WERI-Rb-1 (cell line): ENCODE data around the gene NHSL1.

ENCODE experiments used
- DNase-seq: peaks from one replicate; pipeline ENCODE4 v3.0.0-alpha.2; 2020
- H3K27ac ChIP-seq: fragments of 250-450 bp; sonication (Bioruptor Pico); 2 replicates; pipeline ENCODE4 v1.5.1; 2020; ENCODE audit warnings: mild to moderate bottlenecking, moderate library complexity
- H3K27me3 ChIP-seq: fragments of 250-450 bp; sonication (Bioruptor Pico); 2 replicates; pipeline ENCODE4 v1.5.1; 2021; ENCODE audit warnings: mild to moderate bottlenecking, low read depth, moderate library complexity; ENCODE audit not compliant: insufficient read depth, severe bottlenecking
- H3K36me3 ChIP-seq: fragments of 250-450 bp; sonication (Bioruptor Pico); 2 replicates; pipeline ENCODE4 v1.5.1; 2020; ENCODE audit warnings: mild to moderate bottlenecking, moderate library complexity
- H3K4me3 ChIP-seq: 2 replicates; pipeline ENCODE4 v1.5.1; 2011; ENCODE audit warnings: low read depth, mild to moderate bottlenecking, control low read depth, low read length
- H3K9me3 ChIP-seq: fragments of 250-450 bp; sonication (Bioruptor Pico); 2 replicates; pipeline ENCODE4 v1.5.1; 2021; ENCODE audit warnings: mild to moderate bottlenecking, moderate library complexity; ENCODE audit not compliant: severe bottlenecking
- TF ChIP-seq, protein P1 (sequence below): IDR thresholded peaks from 2 replicates; pipeline ENCODE4 v1.5.1; 2011; ENCODE audit warnings: low read depth, mild to moderate bottlenecking, control low read depth, inconsistent platforms, low read length

NHSL1 gene

DNA sequence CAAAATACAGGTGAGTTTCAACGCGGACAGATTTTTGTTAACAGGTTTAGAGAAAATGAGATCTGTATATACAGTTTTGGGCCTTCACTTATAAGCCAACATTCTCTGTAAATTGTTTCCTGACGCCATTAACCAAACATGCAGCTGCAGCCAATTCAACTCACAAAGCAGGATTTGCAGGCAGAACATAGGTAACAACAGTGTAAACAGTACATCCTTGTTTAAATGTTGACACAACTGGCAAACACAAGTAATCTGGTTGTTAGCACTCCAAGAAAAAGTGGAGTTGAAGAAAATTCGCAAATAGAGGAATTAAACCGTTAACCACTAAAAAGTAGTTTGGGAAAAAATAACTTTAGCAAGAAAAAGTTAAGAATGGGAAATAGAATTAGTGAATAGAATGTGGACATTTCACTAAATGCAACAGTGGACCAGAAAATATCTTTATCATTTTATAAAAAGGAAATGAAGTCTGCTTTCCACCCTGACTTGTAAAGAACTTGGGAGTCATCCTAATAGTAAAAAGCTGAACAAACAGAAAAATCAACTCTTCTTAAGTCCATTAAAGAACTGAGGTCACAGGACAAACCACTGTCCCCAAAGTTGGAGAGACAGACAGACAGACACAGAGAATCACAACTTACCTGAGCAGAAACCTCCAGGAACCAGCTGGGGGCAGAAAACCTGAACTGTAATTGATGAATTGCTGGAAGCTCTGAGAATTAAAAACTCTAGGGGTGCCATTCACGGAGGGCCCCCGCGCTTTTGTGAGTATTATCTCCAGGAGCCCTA, 111.5 kb downstream of the NHSL1 start:
- no peak overlapping the region for H3K4me3 ChIP-seq
- H3K27me3 ChIP-seq: no peaks in the 10 kb centered on the region
- no peak overlapping the region for H3K27ac ChIP-seq
- TF ChIP-seq, protein P1, sequence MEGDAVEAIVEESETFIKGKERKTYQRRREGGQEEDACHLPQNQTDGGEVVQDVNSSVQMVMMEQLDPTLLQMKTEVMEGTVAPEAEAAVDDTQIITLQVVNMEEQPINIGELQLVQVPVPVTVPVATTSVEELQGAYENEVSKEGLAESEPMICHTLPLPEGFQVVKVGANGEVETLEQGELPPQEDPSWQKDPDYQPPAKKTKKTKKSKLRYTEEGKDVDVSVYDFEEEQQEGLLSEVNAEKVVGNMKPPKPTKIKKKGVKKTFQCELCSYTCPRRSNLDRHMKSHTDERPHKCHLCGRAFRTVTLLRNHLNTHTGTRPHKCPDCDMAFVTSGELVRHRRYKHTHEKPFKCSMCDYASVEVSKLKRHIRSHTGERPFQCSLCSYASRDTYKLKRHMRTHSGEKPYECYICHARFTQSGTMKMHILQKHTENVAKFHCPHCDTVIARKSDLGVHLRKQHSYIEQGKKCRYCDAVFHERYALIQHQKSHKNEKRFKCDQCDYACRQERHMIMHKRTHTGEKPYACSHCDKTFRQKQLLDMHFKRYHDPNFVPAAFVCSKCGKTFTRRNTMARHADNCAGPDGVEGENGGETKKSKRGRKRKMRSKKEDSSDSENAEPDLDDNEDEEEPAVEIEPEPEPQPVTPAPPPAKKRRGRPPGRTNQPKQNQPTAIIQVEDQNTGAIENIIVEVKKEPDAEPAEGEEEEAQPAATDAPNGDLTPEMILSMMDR: no peak
- DNase-seq: no peak
- H3K9me3 ChIP-seq: no peaks in the 10 kb centered on the region
- no peaks in the 10 kb centered on the region for H3K36me3 ChIP-seq

DNA sequence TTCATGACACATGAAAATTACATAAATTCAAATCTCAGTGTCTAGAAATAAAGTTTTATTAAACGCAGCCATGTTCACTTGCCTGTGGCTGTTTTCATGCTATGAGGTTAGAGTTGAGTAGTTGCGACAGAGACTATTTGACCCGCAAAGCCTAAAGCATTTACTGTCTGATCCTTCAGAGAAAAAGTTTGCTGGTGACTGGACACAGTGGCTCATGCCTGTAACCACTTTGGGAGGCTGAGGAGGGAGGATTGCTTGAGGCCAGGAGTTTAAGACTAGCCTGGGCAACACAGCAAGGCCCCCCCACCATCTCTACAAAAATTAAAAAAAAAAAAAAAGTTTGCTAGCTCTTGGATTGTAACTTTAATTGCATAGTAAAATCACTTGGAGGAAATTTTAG, 112.4 kb downstream of the NHSL1 start:
- TF ChIP-seq, protein P1: no peak
- Histone ChIP-seq H3K9me3 (no peaks in the 10 kb centered on the region), H3K36me3 (no peaks in the 10 kb centered on the region), H3K4me3 (no peak overlapping the region), H3K27ac (no peak overlapping the region), H3K27me3 (no peaks in the 10 kb centered on the region)
- DNase-seq: no peak

DNA sequence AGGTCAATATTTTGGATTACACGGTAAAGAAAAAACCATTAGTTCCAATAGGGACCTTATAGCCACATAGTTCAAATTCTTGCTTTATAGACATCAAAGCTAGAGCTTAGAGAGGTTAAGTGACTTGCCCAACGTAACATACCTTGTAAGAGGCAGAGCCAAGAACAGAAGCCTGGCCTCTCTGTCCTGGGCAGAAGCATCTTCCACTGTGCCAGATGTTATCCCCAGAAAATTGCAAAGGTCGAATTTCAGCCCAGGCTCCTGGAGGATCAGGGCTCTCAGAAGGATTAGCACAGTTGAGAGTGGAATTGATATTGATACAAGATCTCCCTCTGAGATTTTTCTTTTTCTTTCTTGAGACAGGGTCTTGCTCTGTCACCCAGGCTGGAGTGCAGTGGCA, 115.5 kb downstream of the NHSL1 start:
- DNase-seq: no peak
- TF ChIP-seq, protein P1: no peak
- H3K9me3 ChIP-seq: no peaks in the 10 kb centered on the region
- no peak overlapping the region for H3K27ac ChIP-seq
- no peaks in the 10 kb centered on the region for H3K27me3 ChIP-seq
- no peaks in the 10 kb centered on the region for H3K36me3 ChIP-seq
- H3K4me3 ChIP-seq: no peak overlapping the region

DNA sequence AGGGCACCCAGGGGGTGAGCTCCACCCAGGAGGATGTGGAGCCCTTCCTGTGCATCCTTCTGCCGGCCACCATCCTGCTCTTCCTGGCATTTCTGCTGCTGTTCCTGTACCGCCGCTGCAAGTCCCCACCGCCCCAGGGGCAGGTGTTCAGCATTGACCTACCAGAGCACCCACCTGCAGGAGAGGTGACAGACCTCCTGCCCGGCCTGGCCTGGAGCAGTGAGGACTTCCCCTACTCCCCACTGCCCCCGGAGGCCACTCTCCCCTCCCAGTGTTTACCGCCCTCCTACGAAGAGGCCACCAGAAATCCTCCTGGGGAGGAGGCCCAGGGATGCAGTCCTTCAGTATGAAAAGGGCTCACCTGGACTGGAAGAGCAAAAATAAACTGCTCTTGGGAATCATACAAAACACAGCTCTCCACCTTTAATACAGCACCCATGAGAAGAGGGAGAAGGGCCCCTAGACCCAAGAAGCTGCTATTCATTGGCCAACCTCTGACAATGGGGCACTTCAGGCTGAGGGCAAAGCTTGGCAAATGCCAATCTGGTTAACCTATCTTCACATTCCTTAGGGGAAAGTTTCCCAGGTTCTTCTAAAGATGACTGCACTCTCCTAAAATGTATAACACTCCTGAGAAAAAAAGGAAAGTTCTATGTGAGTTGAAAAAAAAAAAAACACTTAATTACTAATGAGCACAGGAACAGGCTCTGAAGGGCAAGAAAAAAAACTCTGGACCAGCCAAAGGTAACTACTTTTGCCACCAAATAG, 116.6 kb downstream of the NHSL1 start:
- H3K9me3 ChIP-seq: no peaks in the 10 kb centered on the region
- H3K4me3 ChIP-seq: no peak overlapping the region
- H3K27ac ChIP-seq: no peak overlapping the region
- TF ChIP-seq, protein P1: peak; percentile 34
- no peaks in the 10 kb centered on the region for H3K36me3 ChIP-seq
- no peaks in the 10 kb centered on the region for H3K27me3 ChIP-seq
- DNase-seq: no peak

DNA sequence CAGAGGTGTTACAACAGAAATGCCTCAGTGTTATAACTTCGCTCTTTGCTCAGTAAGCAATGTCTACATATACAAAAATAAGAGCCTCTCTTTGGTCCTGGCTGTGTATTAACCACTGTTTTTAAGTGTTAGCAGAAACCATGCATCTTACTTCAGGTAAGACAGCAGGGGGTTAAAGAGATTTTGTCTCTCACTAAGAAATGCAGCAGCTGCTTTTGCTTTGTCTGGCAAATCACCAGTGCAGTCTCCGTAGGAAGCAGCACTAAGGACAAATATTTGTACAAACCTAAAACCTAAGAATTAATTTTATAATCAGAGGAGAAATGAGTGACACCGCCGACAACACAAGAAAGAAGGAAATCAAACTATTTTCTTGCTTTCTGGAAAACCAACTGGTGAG, 120.8 kb downstream of the NHSL1 start:
- no peak overlapping the region for H3K4me3 ChIP-seq
- no peak for DNase-seq
- H3K27ac ChIP-seq: no peak overlapping the region
- H3K36me3 ChIP-seq: no peaks in the 10 kb centered on the region
- H3K9me3 ChIP-seq: no peaks in the 10 kb centered on the region
- TF ChIP-seq, protein P1: no peak
- H3K27me3 ChIP-seq: no peaks in the 10 kb centered on the region
